Stimulated activated CD4-positive, alpha-beta T cell treated with anti-CD3 and anti-CD28 coated beads, Interleukin-2, amount 100 ng/mL, for 48 hours (primary cell): ENCODE results near the gene ANKDD1B.
"Not testable (repeated sequence)": the region's sequence is repeated elsewhere in the genome, so short reads cannot be mapped to it uniquely, and the experiment has no call there.

Experiments used
- DNase-seq, 2 donors: peaks; one replicate each; pipeline ENCODE4 v3.0.0-alpha.2; 2020

Gene ANKDD1B

DNA sequence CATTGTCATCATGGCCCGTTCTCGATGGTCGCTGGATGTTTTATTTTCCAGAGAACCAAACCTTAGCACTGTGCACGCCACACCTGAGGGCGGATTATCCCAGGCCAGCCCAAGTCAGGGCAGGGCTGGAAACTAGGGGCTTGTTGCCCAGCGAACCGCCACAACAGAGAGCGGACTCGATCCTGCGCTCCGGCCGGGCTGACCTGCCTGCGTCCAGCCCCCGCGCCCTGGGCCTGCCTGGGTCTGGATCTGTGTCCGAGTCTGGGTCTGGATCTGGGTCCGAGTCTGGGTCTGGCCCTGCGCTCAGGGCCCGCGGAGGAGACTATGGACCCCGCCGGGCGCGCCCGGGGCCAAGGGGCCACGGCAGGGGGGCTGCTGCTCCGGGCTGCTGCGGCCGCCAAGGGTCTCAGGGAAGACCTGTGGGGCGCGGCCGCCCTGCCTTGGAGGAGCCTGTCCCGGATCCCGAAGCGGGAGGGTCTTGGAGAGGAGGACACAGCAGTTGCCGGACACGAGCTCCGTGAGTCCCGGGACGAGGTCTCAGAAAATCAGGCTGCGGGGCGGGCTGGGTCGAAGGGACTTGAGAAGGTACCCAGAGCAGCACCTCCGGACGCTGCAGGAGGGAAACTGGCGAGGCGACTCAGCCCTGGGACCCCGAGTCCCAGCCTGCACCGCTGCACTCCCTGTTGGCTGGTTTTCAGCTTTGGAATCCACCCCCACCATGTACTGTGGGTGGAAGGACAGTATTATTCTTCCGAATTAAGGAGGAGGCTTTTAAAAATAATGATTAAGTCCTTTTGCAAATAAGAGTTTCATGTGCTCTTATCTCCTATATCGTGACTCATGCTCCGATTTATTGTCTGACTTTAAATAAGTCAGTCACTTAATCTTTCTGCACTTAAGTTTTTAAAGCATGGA, at the start of gene ANKDD1B:
TSS of gene ANKDD1B (plus strand) at position 143 of the 915 bp plus-strand sequence. CDS start at position 325, 182 bp downstream.
- no peak for DNase-seq

DNA sequence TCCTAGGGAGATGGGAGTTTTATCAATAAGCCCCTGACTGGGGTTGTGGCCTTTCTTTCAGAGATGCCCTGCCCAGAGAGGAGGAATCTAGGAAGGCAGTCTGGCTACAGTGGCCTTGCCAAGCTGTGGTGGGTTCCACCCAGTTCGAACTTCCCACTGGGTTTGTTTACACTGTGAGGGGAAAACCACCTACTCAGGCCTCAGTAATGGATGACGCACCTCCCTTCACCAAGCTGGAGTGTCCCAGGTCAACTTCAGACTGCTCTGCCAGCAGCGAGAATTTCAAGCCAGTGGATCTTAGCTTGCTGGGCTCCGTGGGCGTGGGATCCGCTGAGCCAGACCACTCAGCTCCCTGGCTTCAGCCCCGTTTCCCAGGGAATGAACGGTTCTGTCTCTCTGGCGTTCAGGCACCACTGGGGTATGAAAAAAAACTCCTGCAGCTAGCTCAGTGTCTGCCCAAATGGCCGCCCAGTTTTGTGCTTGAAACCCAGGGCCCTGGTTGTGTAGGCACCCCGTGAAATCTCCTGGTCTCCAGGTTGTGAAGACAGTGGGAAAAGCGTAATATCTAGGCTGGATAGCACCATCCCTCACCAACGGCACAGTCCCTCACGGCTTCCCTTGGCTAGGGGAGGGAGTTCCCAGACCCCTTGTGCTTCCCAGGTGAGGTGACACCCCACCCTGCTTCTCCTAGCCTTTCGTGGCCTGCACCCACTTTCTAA, 45.1 kb upstream of the ANKDD1B start:
- DNase-seq = peak in 1 of 2 donors; percentile 1

DNA sequence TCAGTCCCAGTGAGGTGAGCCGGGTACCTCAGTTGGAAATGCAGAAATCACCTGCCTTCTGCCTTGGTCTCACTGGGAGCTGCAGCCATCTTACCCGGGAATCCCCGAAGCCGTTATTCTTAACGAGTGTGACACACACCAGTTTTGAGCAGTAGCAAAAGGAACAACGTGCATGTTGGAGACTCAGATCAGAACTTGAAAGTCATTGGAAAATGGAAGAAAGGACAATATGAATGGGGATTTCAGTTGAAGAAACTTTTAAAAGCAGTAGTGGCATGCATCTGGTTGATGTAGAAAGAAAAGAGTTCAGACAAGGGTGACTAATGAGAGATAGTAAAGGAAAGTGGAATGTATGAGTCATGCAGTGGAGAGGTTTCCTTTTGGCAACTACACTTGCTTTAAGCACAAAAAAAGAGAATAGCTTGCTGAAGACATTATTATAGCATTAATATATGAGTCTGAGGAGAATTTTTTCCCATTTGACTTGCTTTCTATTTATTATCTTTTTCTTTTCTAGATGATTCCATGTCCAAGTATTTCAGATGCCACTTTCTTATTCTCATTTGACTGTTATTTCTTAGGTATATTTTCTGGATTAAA, 44.4 kb upstream of the ANKDD1B start:
- DNase-seq = peak; percentile 40 to 44

DNA sequence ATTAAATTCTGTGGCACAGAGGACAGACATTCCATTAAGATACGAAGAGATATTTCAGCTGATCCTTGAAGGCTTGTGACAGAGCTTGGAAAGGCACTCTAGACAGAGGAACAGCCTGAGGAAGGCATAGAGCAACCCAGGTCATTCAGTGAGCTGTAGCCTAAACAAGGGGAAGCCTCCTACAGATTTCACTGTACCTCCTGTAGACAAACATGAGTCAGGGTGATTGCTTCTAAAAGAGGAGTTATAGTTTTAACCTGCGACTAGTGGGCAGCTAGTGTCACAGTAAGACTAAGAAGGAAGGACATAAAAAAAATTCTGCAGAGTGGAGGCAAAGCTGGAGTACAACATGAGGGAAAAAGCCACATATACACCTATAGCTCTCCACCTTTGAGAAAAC, 43.5 kb upstream of the ANKDD1B start:
- peak in 1 of 2 donors; percentile 2 for DNase-seq

DNA sequence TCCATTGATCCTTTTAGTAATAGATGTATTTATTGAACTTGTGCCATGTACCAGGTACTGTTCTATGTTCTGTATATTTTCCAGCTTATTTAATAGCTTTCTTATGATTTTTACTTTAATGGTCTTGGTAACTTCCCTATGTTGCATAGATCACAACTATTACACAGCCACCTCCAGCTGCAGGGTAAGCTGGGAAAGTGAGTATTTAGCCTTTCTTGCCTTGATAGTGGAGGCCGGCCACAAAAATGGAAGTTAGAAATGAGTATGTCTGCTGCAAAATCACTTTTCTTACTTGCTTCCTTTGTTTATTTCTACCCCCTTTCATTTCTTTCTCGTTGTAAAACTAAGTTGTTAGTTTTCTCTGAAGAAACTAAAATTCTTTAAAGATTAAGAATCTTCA, 43.1 kb upstream of the ANKDD1B start:
- DNase-seq = no peak

DNA sequence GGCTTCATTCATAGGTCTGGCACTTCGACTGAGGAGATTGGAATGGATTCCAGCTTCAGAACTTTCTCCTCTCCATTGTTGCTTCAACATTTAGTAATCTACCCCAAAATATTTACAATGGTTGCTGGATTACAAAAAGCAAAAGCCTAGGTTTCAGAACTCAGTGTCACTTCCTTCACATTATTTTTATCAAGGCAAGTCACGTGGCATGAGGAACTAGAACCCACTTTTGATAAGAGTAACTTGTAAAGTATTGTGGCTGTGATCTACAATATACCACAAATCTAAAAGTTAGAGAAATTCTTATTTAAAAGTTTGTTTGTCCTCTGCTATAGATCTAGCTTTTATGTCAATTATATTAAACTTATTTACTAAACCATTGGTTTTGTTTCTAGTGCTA, 39.7 kb upstream of the ANKDD1B start:
- DNase-seq = no peak

DNA sequence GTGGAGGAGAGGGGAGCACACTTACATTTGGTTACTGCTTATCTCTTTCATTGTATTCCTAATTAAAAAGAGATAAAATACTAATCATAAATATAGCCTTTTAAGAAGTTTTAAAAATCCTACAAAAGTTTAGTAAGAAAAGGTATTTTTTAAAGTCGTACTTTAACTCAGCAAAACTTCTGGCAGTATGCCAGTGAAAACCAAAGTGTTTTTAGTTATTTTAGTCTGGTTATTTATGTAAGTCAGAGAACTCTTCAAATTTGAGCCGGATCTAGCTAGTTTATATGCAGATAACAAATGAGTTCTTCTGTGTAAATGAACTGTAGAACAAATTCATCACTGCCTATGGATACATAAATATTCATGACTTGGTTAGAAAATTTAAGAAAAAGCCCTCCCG, 36.5 kb upstream of the ANKDD1B start:
- DNase-seq = no peak

DNA sequence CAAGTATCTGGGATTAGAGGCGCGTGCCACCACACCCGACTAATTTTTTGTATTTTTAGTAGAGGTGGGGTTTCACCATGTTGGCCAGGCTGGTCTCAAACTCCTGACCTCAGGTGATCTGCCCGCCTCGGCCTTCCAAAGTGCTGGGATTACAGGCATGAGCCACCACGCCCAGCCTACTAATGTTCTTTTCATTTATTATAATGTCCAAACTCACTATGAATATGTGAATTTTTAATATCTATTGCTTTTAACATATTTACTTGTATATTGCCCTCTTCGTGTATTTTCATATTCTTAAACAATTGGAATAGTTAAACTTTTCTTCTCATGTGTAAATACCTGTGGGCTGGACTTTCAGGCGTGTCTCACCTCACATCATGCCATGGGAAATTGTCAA, 33.0 kb upstream of the ANKDD1B start:
- not testable (repeated sequence) for DNase-seq

DNA sequence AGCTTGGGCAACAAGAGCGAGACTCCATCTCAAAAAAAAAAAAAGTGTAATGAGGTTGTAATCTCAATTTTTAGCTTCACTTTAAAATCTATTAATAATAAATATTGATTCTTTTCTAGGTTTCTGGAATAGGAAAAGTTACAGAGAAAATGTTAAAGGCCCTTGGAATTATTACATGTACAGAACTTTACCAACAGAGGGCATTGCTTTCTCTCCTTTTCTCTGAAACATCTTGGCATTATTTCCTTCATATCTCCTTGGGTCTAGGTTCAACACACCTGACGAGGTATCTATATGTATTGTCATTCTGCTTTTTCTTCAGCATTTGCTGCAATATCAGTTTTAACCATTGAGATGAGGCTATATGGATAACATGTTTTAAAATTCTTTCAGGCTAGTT, 26.6 kb upstream of the ANKDD1B start:
- no peak for DNase-seq

DNA sequence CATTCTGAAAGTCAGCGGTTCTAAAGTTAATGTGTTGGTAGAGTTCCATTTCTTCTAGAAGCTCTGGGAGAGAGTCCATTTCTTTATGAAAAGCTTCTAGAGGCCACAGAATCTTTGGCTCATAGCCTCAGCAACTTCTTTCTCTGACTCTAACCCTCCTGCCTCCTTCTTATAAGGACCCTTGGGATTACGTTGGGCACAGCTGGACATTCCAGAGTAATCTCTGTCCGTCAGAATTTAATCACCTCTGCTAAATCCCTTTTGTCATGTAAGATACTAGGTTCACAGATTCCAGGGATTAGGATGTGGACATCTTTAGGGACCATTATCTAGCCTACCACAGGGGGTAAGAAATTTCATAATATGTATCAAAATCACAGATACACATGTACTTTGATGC, 22.6 kb upstream of the ANKDD1B start:
- DNase-seq = no peak

DNA sequence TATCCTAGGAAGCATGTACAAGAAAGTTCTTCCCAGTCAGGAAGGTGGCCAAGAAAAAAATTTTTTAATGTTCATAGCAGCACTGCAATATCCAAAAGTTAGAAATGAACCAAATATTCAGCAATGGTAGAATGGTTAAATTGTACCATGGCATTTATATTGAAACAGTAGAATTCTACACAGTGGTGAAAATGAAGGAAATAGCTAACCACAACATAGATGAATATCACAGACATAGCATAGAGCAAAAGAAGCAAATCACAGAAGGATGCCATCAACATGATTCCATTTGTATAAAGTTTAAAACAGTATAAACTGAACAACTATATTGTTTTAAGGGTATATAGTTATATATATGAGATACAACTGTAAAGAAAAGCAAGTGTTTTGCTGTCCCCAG, 10.7 kb upstream of the ANKDD1B start:
- DNase-seq = no peak

DNA sequence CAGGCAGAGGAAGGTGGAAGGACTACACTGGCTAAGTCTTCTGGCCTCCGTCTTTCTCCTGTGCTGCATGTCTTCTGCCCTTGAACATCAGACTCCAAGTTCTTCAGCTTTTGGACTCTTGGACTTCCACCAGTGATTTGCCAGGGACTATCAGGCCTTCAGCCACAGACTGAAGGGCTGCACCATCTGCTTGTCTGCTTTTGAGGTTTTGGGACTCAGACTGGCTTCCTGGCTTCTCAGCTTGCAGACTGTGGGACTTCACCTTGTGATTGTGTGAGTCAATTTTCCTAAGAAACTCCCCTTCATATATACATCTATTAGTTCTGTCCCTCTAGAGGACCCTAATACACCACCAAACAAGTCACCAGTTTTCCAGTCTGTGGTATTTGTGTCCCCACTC, 9.7 kb upstream of the ANKDD1B start:
- DNase-seq = no peak

DNA sequence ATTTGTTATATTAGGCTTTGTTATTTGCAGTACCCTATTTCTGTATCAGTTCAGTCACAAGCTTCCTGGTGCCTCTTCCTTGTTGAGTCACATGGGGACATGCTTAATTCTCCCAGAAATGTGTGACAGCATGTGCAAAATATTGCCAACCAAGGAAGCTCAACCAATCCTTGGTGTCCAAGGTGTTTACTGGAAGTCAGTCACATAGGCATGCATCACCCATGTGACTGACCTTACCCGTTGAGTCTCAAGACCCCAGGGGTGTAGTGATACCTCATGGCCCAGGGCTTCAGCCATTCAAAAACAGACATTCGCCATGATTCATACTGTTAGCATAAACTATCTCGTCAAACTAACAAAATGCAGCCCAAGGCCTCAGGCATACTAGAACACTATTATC, 9.3 kb upstream of the ANKDD1B start:
- no peak for DNase-seq

DNA sequence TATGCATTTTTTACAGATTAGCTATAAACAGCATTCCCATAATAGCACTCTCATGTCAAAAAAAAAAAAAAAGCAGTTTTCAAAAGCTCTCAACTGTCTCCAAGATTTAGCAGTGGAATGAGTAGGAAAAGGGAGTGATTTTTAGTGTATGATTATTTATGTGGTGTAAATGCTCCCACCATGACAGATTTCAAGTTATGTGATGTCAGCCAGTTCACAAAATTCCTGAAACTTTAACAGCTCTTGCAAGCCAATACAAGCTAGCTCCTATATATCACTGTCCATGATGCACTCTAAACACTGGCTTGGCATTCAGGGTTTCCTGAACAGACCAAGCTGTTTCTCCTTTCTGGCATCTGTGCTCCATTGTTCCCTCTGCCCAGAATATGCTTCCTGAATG, 7.9 kb upstream of the ANKDD1B start:
- no peak for DNase-seq

DNA sequence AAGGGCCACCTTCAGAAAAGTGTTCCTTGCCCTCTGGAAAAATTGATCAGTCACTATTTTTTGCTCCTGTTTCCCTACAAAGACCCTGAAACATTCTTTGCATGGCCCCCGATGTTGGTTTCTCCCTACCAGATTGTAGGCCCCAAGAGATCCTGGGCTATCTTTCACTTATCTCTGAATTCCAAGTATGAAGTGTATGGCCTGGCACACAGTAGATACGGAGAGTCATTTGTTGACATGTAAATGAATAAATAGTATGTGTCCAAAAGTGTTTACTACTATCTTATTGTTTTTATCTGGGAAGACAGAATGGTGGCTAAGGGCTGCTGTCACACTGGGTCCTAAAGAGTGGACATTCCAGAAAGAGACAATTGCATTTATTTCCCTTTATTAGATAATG, 7.4 kb upstream of the ANKDD1B start:
- DNase-seq = no peak

DNA sequence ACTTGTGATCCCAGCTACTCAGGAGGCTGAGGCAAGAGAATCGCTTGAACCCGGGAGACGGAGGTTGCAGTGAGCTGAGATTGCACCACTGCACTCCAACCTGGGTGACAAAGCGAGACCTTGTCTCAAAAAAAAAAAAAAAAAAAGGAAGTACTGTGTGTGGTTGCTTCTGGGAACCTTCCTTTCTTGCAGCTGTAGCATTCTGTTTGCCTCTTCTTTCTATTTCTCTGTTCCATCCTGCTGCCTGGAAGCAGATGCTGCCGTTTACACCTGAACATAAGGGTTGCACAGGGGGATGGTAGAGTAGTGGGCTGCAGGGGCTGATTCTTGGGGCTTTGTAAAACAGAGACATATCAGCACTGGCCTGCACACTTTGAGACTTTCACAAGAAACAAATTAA, 3.9 kb upstream of the ANKDD1B start:
- not testable (repeated sequence) for DNase-seq

DNA sequence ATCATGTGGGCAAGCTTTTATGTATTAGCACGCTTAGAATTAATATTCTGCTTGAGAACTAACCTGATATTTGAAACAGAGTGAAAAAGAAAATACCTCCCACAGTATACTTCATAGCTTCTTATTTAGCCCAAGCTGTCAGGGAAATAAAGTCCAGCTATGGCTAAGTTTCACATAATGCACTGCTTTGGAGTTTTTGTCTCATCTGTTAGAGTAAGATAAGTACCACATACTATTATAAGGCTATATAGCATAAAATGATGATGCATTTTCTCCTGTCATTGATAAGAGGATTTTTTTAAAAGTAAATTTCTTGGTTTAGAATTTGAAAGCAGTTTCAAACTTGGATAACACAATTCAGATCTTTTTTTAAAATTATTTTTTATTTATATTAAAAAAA, 2.4 kb upstream of the ANKDD1B start:
- no peak for DNase-seq

DNA sequence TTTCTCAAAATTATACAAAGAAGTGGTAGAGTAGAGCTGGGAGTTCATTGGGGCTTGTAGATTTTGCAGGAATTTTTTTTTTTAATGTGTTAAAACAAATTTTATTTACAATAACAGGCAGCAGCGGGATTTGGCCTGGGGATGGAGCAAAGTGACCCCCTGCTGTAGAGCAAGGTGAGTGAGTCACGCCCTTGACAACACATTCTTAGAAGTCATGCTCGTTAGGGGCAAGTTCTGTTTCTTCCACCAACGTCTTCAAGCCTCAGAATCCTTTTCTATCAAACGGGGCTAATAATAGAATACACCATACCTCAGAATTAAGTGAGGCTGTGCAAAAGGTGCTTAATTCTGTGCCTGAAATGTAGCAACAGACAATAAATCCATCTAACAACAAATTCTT, 1.1 kb upstream of the ANKDD1B start:
- DNase-seq = no peak

DNA sequence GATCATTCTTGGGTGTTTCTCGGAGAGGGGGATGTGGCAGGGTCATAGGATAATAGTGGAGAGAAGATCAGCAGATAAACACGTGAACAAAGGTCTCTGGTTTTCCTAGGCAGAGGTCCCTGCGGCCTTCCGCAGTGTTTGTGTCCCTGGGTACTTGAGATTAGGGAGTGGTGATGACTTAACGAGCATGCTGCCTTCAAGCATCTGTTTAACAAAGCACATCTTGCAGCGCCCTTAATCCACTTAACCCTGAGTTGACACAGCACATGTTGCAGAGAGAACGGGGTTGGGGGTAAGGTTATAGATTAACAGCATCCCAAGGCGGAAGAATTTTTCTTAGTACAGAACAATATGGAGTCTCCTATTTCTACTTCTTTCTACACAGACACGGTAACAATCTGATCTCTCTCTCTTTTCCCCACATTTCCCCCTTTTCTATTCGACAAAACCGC, 368 bp upstream of the ANKDD1B start:
- not testable (repeated sequence) for DNase-seq

DNA sequence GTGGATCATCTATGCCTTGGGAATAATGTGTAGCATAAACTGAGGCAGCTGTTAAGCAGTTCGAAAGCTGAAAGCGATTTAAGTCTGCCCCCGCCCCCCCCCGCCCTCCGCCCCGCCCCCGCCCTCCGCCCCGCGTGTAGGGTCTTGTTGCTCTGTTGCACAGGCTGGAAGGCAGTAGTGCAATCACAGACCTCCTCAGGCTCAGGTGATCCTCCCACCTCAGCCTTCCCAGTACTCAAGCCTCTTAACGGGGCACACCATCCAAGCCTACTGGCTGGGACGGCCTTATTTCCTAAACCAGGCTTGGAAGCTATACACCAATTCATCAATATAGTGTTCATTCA, 945 bp downstream of the ANKDD1B start:
- DNase-seq = no peak

DNA sequence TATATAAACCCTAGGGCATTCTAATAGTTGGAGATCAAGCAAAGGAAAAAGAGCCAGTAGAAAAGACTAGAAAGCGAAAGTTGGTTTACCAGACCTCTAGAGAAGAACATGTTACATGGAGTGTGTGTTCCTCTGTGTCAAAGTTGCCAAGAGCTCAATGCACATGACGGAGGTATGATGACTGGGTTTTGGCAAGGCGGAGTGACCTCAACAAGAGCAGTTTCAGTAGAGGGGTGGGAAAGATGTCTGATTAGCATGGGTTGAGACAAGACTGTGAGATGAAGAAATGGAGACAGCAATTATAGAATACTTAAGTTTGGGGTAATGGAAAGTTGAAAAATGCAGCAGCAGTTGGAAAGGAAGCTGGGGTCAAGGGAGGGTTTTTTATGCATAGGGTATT, 1.6 kb downstream of the ANKDD1B start:
- no peak for DNase-seq

DNA sequence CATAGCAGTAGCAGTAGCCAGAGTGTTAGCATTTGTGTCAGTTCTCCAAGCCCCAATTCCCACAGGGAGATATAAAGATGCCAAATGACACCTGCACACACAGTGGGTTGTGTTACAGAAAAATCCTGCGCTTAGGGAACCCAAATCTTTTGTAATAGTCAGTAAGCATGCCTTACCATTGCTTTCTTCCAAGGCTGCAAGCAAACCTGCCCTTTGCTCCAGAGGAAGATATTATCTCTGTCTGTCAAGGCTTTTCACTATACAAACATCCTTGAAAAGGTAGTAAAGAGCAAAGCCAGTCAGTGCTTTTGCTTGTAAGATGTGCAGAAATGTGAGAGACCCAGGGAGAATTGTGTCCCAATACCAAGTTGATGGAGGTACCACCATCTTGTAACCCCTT, 2.9 kb downstream of the ANKDD1B start:
- DNase-seq = no peak

DNA sequence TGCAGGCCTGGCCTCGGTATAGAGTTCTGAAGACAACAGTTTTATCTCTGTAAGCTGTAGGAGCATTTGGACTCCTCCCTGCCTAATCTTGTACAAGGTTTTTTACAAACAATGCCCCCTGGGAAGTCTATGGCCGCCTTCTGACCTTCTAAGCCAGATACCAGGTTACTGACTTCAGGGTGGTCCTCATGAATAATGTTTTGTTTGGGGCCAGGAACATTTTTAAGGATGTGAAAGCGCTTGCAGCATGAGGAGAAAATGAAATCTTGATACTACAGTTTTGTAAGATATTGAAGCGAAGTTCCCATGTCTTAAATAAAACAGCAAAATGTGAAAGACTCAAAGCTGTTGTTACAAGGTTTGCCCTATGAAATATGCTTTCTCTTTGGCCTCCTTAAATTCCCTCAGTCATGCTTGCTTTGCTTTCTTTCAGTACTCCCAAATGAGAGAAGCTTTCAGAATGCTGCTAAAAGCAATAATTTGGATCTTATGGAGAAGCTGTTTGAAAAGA, 5.2 kb downstream of the ANKDD1B start:
- DNase-seq = no peak
